Choroid plexus epithelial cell (primary cell): ENCODE measurements around the gene KRT6A.

Experiments
- DNase-seq: peaks from one replicate; pipeline ENCODE4 v3.0.0-alpha.2; 2010; ENCODE audit warnings: low read depth
- H3K4me3 ChIP-seq: 2 replicates; pipeline ENCODE4 v1.5.1; 2011; ENCODE audit warnings: low read depth, mild to moderate bottlenecking, control low read depth, low read length, moderate library complexity
- CTCF ChIP-seq: conservative IDR thresholded peaks from 2 replicates; pipeline ENCODE4 v1.5.1; 2011; ENCODE audit warnings: low read depth, mild to moderate bottlenecking, control low read depth, inconsistent platforms, low read length, moderate library complexity

The KRT6A gene

GRCh38 chr12:52486166-52487105 is 6.6 kb downstream of the KRT6A start:
- no peak overlapping the region for H3K4me3 ChIP-seq
- no peak for TF ChIP-seq CTCF

GRCh38 chr12:52480073-52480472 is 13.0 kb downstream of the KRT6A start:
- no peak for TF ChIP-seq CTCF
- H3K4me3 ChIP-seq, result no peak overlapping the region
- DNase-seq, result no peak

More at GRCh38 chr12:52486166-52487105, 6.6 kb downstream of the KRT6A start:
- no peak for DNase-seq

GRCh38 chr12:52477651-52478050 is 15.4 kb downstream of the KRT6A start:
- TF ChIP-seq CTCF, result no peak
- H3K4me3 ChIP-seq, result no peak overlapping the region
- DNase-seq, result no peak

GRCh38 chr12:52474212-52474611 is 18.8 kb downstream of the KRT6A start:
- DNase-seq, result no peak
- no peak overlapping the region for H3K4me3 ChIP-seq
- TF ChIP-seq CTCF, result no peak

GRCh38 chr12:52473768-52474167 is 19.3 kb downstream of the KRT6A start, which contains the start of gene KRT6C:
KRT6C (minus strand) TSS chr12:52473805; CDS start chr12:52473737, 68 bp downstream.
- TF ChIP-seq CTCF, result no peak
- no peak within 1 kb of the TSS for H3K4me3 ChIP-seq
- peak; percentile 10 for DNase-seq

- no peak for DNase-seq
- no peak for TF ChIP-seq CTCF
- no peak overlapping the region for H3K4me3 ChIP-seq
Observed at GRCh38 chr12:52469853-52470252, 23.2 kb downstream of the KRT6A start.

GRCh38 chr12:52464897-52465296 is 28.2 kb downstream of the KRT6A start:
- TF ChIP-seq CTCF, result no peak
- no peak for DNase-seq
- no peak overlapping the region for H3K4me3 ChIP-seq
